GM21515 (cell line): ENCODE data around the gene SYMPK.

ENCODE experiments used
- ATAC-seq: cut with Tn5 transposase; IDR thresholded peaks from one replicate; pipeline ENCODE4 v1.9.1; 2021; ENCODE audit not compliant: unreplicated experiment

SYMPK gene

DNA sequence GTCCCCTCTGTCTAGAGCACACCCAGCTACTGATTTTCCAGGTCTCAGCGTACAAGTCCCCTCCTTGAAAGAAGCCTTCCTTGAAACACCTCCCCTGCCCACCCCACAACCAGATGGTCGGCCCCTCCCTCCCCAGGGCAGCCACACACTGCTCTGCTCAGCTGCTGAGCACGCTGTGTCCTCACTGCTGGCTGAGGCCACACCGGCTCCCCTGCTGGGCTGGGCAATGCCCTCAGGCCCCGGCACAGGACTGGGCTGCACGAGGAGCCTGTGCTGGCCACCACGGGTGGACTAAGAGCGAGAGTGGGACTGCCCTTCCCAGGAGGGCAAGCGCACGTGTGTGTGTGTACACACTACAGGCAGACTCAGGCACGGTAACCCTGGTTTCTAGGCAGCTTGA is 36.0 kb downstream of the SYMPK start:
- no peak for ATAC-seq

DNA sequence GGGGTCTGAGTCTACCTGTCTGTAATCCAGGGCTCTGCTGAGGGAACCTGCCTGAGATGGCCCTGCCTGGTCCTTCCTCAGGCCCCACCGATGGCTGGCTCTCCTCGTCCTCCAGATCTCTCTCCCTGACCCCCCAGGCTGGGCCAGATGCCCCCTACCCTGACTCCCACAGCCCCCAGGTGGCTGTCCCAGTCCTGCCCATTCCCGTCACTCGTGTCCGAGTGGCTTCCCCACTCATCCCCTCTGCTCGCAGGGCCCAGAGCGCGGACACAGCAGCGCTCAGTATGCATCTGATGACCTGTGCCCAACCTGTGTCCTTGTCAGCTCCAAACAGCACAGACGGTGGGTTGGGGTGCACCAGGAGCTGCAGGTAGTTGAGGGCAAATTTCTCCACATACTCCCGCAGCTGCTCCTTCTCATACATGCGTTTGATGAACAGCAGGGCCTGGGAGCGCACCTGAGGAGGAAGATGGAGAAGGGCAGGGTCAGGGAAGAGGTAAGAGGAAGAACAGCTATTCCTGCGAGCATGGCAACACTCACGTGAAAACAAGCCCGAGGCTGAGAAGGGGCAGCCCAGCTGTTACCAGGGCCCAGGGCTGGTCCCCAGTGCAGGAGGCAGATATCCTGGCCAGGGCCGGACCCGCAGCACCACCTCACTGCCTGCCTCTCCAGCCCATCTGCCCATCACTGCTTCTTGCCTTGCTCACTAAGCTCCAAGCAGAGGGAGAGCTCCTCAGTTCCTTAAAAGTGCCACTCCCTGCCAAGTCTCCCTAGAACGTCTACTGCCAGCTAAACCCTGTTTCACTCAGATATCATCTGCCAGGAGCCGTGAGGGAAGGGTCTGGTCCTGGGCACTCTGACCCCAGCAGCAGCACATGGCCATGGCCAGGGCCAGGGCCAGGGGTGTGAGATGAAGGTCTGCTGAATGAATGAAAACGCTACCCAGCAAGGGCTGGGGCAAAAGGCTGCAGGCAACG is 36.7 kb downstream of the SYMPK start:
- no peak for ATAC-seq

GRCh38 chr19:45825263-45825605 is 37.7 kb downstream of the SYMPK start:
- ATAC-seq, result no peak

GRCh38 chr19:45824531-45825262 is 38.2 kb downstream of the SYMPK start:
- ATAC-seq, result no peak

DNA sequence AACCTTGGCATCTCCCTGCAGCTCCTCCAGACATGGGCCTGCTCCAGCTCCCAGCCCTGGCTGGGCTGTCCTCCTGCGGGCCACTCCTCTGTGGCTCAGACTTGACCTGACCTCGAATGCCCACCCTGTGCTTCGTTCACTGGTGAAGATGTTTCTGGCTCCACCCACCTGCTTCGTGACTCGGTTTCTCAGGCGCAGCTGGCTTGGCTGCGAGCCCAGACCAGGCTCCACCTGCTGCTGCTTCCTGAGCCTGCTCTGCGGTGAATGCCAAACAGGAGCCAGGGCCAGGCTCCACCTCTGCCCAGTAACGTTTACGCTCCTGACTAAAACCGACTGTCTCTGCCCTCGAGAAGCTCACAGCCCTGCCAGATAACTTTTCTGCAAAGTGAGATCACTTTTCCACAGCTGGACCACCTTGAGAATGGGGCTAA is 38.9 kb downstream of the SYMPK start:
- ATAC-seq, result no peak

GRCh38 chr19:45823182-45823581 is 39.8 kb downstream of the SYMPK start:
- ATAC-seq, result no peak

DNA sequence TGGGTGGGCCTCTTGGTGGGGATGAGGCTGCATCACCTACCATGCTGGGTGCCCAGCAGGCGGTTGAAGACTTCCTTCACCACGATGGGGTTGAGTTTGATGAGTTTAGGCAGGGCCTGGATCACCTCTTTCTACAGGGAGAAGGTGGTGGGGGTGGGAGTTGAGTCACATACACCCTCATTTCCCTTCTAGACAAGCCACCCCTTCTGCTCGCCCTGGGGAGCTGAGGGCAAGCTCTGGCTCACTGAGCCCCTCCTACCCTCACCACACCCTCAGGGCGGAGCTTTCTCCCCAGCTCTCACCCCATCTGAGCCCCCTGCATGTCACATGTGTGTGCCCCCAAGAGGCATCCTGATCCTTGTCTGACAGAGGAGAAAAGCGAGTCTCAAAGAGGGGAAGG is 40.2 kb downstream of the SYMPK start:
- ATAC-seq, result no peak

- no peak for ATAC-seq
Observed at GRCh38 chr19:45821570-45821969, 41.4 kb downstream of the SYMPK start.

DNA sequence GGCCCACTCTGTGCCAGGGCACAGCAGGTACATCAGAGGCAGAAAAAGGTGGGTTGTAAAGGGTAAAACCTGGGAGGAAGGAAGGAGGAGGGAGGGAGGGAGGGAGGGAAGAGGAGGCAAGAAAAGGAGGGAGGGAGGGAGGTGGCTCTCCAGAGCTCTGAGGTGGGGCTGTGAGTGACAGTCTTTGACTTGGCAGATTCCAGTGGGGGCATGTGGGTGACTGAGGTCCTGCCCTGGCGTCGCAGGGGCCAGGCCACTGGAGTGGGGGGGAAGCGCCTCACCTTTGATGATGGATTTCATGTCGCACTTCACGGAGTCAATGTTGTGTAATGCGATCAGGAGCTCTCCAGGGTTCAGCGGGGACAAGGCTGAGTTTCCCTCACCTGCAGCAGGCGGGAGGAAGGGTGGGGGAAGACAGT is 41.8 kb downstream of the SYMPK start:
- ATAC-seq, result no peak

DNA sequence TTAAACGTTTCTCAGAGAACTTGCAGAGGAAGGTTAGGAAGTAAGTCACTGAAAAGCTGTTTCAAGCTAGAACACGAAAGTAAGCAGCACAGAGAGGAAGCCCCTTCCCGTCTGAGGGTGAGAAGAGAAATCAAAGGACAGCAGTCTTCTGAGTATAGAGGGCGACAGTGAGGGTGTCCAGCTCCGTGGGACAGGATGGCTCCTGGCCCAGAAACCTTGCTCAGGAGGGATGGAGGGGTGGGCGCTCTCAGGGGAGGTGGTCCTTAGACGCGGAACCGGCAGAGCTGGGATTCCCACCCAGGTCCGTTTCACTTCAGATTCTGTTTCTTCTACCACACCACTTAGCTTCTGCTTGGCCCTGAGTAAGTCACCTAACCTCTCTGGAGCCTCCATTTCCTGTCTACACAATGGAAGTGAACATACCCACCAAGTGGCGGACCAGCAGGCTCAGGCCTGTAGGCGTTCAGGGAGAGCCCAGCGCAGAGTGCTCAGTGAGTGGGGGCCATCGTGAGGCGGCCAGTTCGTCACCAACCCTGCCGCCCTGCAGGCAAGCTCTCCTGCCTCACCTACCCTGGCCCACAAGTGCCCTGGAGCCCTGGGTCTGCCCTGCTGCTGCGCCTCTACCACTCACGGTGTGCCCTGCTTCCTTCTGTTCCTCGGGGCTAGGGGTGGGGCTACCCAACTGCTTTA is 42.4 kb downstream of the SYMPK start:
- no peak for ATAC-seq

DNA sequence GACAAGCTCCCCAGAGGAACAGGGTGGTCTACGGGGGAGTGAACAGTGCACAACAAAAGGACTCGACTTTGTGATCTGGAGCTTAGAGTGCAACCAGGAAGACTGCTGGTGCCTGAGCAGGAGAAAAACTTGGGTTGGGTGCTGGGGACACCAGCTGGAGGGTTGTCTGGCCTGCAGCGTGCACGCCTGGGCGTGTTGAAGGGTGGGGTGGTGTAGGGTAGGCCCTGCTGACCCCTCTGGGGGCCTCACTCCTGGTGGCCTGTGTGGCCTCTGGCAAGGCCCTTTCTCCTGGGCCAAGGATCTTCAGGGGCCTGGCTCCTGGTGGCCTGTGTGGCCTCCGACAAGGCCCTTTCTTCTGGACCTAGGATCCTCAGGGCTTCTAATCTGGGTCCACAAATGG is 43.2 kb downstream of the SYMPK start:
- no peak for ATAC-seq

- ATAC-seq, result no peak
Observed at GRCh38 chr19:45817725-45818301, 45.1 kb downstream of the SYMPK start.

- ATAC-seq, result peak; percentile 73
Observed at GRCh38 chr19:45817010-45817724, 45.8 kb downstream of the SYMPK start.

GRCh38 chr19:45816236-45817009 is 46.5 kb downstream of the SYMPK start:
- no peak for ATAC-seq

DNA sequence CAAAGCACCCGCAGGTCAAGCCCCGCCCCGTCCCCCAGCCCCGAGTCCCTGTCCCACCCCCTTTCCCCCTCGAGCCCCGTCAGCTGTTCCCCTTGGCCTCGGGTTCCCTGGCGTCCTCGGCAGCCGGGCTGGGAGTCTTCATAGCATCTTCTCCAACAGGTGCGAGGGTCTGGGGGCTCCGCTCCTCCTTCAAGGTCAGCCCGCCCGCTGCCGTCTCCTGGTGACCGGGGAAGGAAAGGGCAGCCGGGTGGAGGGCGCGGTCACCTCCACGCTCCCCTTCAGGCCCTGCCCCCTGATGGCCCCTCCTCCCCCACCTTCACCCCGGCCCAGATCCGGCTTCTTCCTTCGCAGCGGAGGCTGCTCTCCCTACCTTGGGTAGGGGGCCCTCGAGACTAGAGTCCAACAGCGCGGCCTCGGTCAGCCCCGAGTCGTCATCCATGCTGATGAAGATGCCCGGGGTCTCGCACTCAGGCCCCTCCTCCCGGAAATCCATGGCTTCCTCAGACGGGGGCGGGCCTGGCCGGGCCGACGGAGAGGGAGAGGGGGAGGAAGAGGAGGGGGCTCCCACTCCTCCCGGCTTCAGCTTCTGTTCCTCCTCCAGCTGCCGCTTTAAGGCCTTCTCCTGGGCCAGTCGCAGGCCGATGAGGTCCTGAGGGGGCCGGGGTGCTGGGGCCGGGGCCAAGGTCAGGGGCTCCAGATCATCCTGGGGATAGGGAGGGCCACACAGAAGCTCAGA is 47.3 kb downstream of the SYMPK start:
- no peak for ATAC-seq

- ATAC-seq, result no peak
Observed at GRCh38 chr19:45814851-45815480, 48.0 kb downstream of the SYMPK start, which contains the start of gene RSPH6A. TSS of gene RSPH6A (minus strand) at chr19:45815308. CDS start at chr19:45815176, 132 bp downstream.

DNA sequence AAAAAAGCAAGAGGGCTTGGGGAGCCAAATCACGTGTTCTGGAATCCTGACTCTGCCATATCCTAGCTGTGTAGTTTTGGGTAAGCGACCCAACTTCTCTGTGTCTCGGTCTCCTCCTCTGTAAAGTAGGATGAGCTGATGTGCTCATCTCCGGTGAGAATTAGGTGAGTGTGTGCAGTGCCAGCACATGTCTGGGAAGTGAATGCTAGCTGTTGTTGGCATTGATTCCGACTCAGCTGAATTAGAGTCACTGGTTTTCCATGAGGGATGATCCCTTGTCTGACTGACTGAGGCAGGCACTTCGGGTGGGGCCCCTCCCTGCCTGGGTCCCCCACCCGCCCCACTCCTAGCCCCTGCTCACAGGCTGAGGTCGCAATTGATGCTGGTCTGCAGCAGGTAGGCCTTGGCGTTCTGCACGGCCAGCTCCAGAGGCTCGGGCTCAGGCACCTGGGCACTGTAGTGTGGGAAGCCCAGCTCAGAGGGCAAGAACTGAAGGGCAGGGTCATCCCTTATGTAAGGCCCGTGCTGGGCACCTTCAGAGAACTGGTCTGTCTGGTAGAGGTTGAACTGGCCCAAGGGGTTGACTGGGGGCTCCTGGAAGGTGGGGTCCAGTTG is 48.7 kb downstream of the SYMPK start:
- no peak for ATAC-seq

DNA sequence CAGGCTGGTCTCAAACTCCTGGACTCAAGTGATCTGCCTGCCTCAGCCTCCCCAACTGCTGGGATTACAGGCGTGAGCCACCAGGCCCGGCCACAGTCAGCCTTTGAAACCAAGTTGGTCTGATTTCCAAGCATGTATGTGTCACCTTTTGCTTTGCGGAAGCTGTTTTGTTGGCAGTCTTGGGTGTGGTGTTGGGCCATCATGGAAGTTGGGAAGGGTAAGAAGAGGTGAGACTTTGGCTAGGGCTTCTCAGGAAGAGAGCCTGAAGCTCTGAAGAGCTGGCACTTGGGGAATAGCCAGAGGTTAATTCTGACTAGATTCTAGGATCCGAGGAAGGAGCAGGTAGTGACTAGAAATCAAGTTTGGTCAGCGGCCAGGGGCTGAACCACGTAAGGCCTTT is 50.6 kb downstream of the SYMPK start:
- ATAC-seq, result no peak
